ENCODE results near the gene PELO. TPM values are rescaled to one million over a fixed set of nuclear protein-coding genes. Genes with fewer than 3 reads are reported as not detected.
A peak's percentile ranks its signal among the peaks of the same experiment; 100 is the strongest.

Gene PELO
- total RNA-seq, 3 donors from 2014 or later, result 11.7 to 16.7 (median 12.1) TPM

DNA sequence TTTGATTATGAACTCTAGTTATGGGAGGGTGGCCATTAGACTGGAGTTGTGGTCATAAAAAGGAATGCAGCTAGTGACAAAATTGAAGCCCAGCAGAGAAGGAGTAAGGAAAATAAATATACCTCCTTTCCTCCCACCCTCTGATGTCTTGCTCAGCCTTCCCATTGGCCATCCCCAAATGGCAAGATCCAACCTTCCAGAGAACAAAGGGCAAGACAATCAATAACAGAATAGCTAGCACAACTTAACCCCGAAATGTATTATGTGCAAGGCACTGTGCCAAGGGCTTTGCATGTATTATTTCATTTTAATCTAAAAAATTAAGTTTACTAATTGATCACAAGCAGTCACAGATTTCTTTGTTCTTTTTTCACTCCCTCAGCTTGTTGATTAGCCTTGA, 3.6 kb downstream of the PELO start:
- H3K4me3 ChIP-seq, result no peak overlapping the region

GRCh38 chr5:52794519-52794918, 6.8 kb downstream of the PELO start:
- H3K27me3 ChIP-seq, result no peaks in the 10 kb centered on the region
- H3K27ac ChIP-seq, result no peak overlapping the region
- H3K4me3 ChIP-seq, result no peak overlapping the region
- no peak for DNase-seq (ENCODE audit: low spot score in 2 of 2)
- H3K4me1 ChIP-seq, result no peaks in the 10 kb centered on the region
- no peaks in the 10 kb centered on the region for H3K36me3 ChIP-seq
- H3K9me3 ChIP-seq, result no peaks in the 10 kb centered on the region
- intact Hi-C loops (cut with DNase I; ENCODE audit: low total_unique reads), result no loop called here
- TF ChIP-seq POLR2A (IDR thresholded peaks at IDR 0.05), result no peak
- TF ChIP-seq, protein P1, sequence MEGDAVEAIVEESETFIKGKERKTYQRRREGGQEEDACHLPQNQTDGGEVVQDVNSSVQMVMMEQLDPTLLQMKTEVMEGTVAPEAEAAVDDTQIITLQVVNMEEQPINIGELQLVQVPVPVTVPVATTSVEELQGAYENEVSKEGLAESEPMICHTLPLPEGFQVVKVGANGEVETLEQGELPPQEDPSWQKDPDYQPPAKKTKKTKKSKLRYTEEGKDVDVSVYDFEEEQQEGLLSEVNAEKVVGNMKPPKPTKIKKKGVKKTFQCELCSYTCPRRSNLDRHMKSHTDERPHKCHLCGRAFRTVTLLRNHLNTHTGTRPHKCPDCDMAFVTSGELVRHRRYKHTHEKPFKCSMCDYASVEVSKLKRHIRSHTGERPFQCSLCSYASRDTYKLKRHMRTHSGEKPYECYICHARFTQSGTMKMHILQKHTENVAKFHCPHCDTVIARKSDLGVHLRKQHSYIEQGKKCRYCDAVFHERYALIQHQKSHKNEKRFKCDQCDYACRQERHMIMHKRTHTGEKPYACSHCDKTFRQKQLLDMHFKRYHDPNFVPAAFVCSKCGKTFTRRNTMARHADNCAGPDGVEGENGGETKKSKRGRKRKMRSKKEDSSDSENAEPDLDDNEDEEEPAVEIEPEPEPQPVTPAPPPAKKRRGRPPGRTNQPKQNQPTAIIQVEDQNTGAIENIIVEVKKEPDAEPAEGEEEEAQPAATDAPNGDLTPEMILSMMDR (IDR thresholded peaks at IDR 0.05), result no peak
- TF ChIP-seq POLR2AphosphoS5 (IDR thresholded peaks at IDR 0.05), result no peak

More for the DNA sequence above, 3.6 kb downstream of the PELO start:
- Histone ChIP-seq H3K9me3 (no peaks in the 10 kb centered on the region), H3K27ac (no peak overlapping the region), H3K4me1 (no peaks in the 10 kb centered on the region), H3K36me3 (no peaks in the 10 kb centered on the region), H3K27me3 (no peaks in the 10 kb centered on the region)
- TF ChIP-seq POLR2AphosphoS5 (IDR thresholded peaks at IDR 0.05) (no peak), POLR2A (IDR thresholded peaks at IDR 0.05) (no peak)
- TF ChIP-seq, protein P1 (IDR thresholded peaks at IDR 0.05), result no peak
- intact Hi-C loops (cut with DNase I; ENCODE audit: low total_unique reads), result no loop called here
- no peak for DNase-seq (ENCODE audit: low spot score in 2 of 2)

DNA sequence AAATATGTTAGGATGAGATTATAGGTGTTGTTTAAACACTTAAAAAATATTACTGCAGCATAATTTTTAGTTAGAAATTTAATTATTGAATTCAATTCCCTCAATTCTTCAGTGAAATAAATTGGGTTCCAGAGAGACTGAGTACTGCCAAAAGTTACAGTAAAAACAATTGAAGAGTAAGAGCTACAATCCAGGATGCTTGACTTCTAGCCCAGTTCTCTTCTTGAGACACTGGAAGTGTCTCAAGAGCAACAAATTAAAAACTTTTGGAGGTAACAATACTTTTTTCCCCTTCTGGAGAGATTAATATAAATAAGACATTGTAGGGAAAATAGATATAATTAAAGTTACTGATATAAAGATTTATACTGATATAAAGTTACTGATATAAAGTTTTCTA, 8.3 kb downstream of the PELO start:
- H3K9me3 ChIP-seq, result no peaks in the 10 kb centered on the region
- TF ChIP-seq, protein P1 (IDR thresholded peaks at IDR 0.05), result no peak
- TF ChIP-seq POLR2AphosphoS5 (IDR thresholded peaks at IDR 0.05) (no peak), POLR2A (IDR thresholded peaks at IDR 0.05) (no peak)
- no peaks in the 10 kb centered on the region for H3K36me3 ChIP-seq
- no peak overlapping the region for H3K27ac ChIP-seq
- H3K4me3 ChIP-seq, result no peak overlapping the region
- no peak for DNase-seq (ENCODE audit: low spot score in 2 of 2)
- no peaks in the 10 kb centered on the region for H3K27me3 ChIP-seq
- intact Hi-C loops (cut with DNase I; ENCODE audit: low total_unique reads), result no loop called here
- no peaks in the 10 kb centered on the region for H3K4me1 ChIP-seq

DNA sequence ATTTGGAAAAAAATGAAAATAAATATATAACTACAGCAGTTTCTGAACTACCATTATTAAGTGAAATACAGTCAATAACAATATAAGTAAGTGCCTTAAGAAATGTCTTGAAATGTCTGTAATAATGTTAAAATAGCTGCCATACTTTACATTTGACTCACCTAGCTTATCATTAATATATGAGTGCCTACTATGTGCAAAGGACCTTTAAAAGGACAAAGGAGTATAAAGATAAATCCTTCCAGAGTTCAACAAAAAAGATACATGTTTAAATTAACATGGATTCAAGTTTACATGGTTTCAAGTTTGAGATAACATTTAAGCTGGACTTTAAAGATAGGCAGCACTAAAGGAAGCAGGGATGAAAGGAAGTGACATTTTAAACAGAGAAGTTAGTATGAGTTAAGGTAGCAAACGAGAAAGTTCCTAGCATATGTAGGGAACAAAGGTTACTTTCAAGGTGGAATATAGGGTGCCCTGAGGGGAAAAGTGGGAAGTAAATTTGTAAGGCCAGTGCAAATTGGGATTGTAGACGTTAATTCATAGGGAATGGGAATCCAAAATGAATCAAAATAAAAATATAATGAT, 8.9 kb downstream of the PELO start:
- Histone ChIP-seq H3K27ac (peak overlapping the region; percentile 1 to 23), H3K27me3 (no peaks in the 10 kb centered on the region), H3K36me3 (no peaks in the 10 kb centered on the region), H3K4me3 (no peak overlapping the region), H3K4me1 (no peaks in the 10 kb centered on the region), H3K9me3 (no peaks in the 10 kb centered on the region)
- no peak for TF ChIP-seq POLR2A (IDR thresholded peaks at IDR 0.05)
- TF ChIP-seq, protein P1 (IDR thresholded peaks at IDR 0.05), result no peak
- no peak for TF ChIP-seq POLR2AphosphoS5 (IDR thresholded peaks at IDR 0.05)
- intact Hi-C loops (cut with DNase I; ENCODE audit: low total_unique reads), result no loop called here
- DNase-seq (ENCODE audit: low spot score in 2 of 2), result no peak

- TF ChIP-seq POLR2A (IDR thresholded peaks at IDR 0.05) (no peak), POLR2AphosphoS5 (IDR thresholded peaks at IDR 0.05) (no peak)
- TF ChIP-seq, protein P1 (IDR thresholded peaks at IDR 0.05), result no peak
- intact Hi-C loops (cut with DNase I; ENCODE audit: low total_unique reads), result no loop called here
- H3K27me3 ChIP-seq, result no peaks in the 10 kb centered on the region
- H3K36me3 ChIP-seq, result no peaks in the 10 kb centered on the region
- H3K9me3 ChIP-seq, result no peaks in the 10 kb centered on the region
- H3K4me1 ChIP-seq, result peaks cover 0 to 6% of the 10 kb centered on the region in 2 donors
- H3K4me3 ChIP-seq, result peak overlapping the region; percentile 56 to 79 (median 71)
- H3K27ac ChIP-seq, result peak overlapping the region; percentile 83 to 91
- no peak for DNase-seq (ENCODE audit: low spot score in 2 of 2)
These were observed 11.2 kb downstream of the PELO start for GRCh38 chr5:52798938-52799337.

Data from breast epithelium (tissue), 4 donors.